NCI-H128 (cell line): ENCODE measurements around the gene C5orf52.
"Not testable (repeated sequence)": the region's sequence is repeated elsewhere in the genome, so short reads cannot be mapped to it uniquely, and the experiment has no call there.

ENCODE experiments used
- DNase-seq: peaks from one replicate; lab custom pipeline; 2025; ENCODE audit not compliant: unreplicated experiment; lab: John Stamatoyannopoulos, UW

Gene C5orf52

GRCh38 chr5:157719245-157719644 is 47.9 kb downstream of the C5orf52 start:
- no peak for DNase-seq

GRCh38 chr5:157721159-157721558 is 49.8 kb downstream of the C5orf52 start:
- no peak for DNase-seq

GRCh38 chr5:157722895-157723294 is 51.6 kb downstream of the C5orf52 start:
- not testable (repeated sequence) for DNase-seq

DNA sequence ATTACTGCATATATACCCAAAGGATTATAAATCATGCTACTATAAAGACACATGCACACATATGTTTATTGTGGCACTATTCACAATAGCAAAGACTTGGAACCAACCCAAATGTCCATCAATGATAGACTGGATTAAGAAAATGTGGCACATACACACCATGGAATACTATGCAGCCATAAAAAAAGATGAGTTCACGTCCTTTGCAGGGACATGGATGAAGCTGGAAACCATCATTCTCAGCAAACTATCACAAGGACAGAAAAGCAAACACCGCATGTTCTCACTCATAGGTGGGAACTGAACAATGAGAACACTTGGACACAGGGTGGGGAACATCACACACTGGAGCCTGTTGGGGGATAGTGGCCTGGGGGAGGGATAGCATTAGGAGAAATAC is 55.3 kb downstream of the C5orf52 start:
- DNase-seq: not testable (repeated sequence)

DNA sequence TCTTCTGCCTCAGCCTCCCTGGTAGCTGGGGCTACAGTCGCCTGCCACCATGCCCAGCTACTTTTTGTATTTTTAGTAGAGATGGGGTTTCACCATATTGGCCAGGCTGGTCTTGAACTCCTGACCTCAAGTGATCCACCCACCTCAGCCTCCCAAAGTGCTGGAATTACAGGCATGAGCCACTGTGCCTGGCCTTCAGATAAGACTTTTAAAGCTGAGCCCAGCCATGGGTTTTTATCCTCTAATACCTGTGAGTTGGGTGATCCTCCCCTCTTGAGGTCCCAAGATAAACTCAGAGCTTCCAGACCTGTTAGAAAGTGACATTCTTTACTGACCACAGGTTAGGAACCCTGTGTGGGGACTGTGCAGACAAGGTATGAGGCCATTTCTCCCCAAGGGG is 56.5 kb downstream of the C5orf52 start:
- not testable (repeated sequence) for DNase-seq
